ENCODE data around the gene ABL1.

ABL1 gene

GRCh38 chr9:130921989-130922892 lies 87.2 kb downstream of the ABL1 start:
- Histone ChIP-seq H3K27me3 (ENCODE audit: insufficient read depth, low read length) (no peaks in the 10 kb centered on the region; the same call in 1 of the 2 replicates), H3K79me2 (ENCODE audit: insufficient read depth, low read length) (no peaks in the 10 kb centered on the region), H3K4me3 (ENCODE audit: low read depth, low read length, poor library complexity, severe bottlenecking) (no peak overlapping the region), H3F3A (ENCODE audit: insufficient read depth, low read length) (no peaks in the 10 kb centered on the region), H2AFZ (ENCODE audit: low read length) (no peak overlapping the region), H3K9ac (ENCODE audit: low read length) (no peak overlapping the region), H3K36me3 (ENCODE audit: insufficient read depth, low read length) (no peaks in the 10 kb centered on the region), H3K4me2 (ENCODE audit: low read length) (no peak overlapping the region), H3K9me2 (ENCODE audit: low read depth, low read length) (no peaks in the 10 kb centered on the region), H4K20me1 (ENCODE audit: insufficient read depth, low read length) (no peaks in the 10 kb centered on the region), H3K9me3 (ENCODE audit: low read length) (no peaks in the 10 kb centered on the region), H3K27ac (ENCODE audit: low read depth, low read length, poor library complexity, severe bottlenecking) (no peak overlapping the region), H3K4me1 (ENCODE audit: insufficient read depth, low read length, severe bottlenecking) (no peaks in the 10 kb centered on the region)
- TF ChIP-seq CTCF (IDR thresholded peaks at IDR 0.05; ENCODE audit: low read length) = no peak
- TF ChIP-seq EZH2 (IDR thresholded peaks at IDR 0.05; ENCODE audit: borderline replicate concordance, low read length) = no peak

- H3K4me2 ChIP-seq (ENCODE audit: low read length) = no peak overlapping the region
- no peak overlapping the region for H3K9ac ChIP-seq (ENCODE audit: low read length)
- H3K27me3 ChIP-seq (ENCODE audit: insufficient read depth, low read length) = peaks cover 3% of the 10 kb centered on the region; the same call in 1 of the 2 replicates
- H3K79me2 ChIP-seq (ENCODE audit: insufficient read depth, low read length) = no peaks in the 10 kb centered on the region
- H3K9me3 ChIP-seq (ENCODE audit: low read length) = no peaks in the 10 kb centered on the region
- H3K4me1 ChIP-seq (ENCODE audit: insufficient read depth, low read length, severe bottlenecking) = no peaks in the 10 kb centered on the region
- no peak overlapping the region for H3K4me3 ChIP-seq (ENCODE audit: low read depth, low read length, poor library complexity, severe bottlenecking)
- H3K36me3 ChIP-seq (ENCODE audit: insufficient read depth, low read length) = no peaks in the 10 kb centered on the region
- no peak overlapping the region for H3K27ac ChIP-seq (ENCODE audit: low read depth, low read length, poor library complexity, severe bottlenecking)
- TF ChIP-seq CTCF (IDR thresholded peaks at IDR 0.05; ENCODE audit: low read length) (no peak), EZH2 (IDR thresholded peaks at IDR 0.05; ENCODE audit: borderline replicate concordance, low read length) (no peak)
- no peak overlapping the region for H2AFZ ChIP-seq (ENCODE audit: low read length)
- H4K20me1 ChIP-seq (ENCODE audit: insufficient read depth, low read length) = no peaks in the 10 kb centered on the region
- no peaks in the 10 kb centered on the region for H3F3A ChIP-seq (ENCODE audit: insufficient read depth, low read length)
- H3K9me2 ChIP-seq (ENCODE audit: low read depth, low read length) = no peaks in the 10 kb centered on the region
These were observed 88.0 kb downstream of the ABL1 start for GRCh38 chr9:130922893-130923610.

GRCh38 chr9:130923611-130924447 lies 88.8 kb downstream of the ABL1 start:
- Histone ChIP-seq H3K27ac (ENCODE audit: low read depth, low read length, poor library complexity, severe bottlenecking) (no peak overlapping the region), H3K27me3 (ENCODE audit: insufficient read depth, low read length) (peaks cover 7% of the 10 kb centered on the region; the same call in 1 of the 2 replicates), H3K4me1 (ENCODE audit: insufficient read depth, low read length, severe bottlenecking) (no peaks in the 10 kb centered on the region)

More at GRCh38 chr9:130923611-130924447, 88.8 kb downstream of the ABL1 start:
- H3F3A ChIP-seq (ENCODE audit: insufficient read depth, low read length) = no peaks in the 10 kb centered on the region
- H3K4me2 ChIP-seq (ENCODE audit: low read length) = no peak overlapping the region
- no peaks in the 10 kb centered on the region for H3K36me3 ChIP-seq (ENCODE audit: insufficient read depth, low read length)
- H3K79me2 ChIP-seq (ENCODE audit: insufficient read depth, low read length) = no peaks in the 10 kb centered on the region
- no peaks in the 10 kb centered on the region for H4K20me1 ChIP-seq (ENCODE audit: insufficient read depth, low read length)
- no peaks in the 10 kb centered on the region for H3K9me2 ChIP-seq (ENCODE audit: low read depth, low read length)
- no peak overlapping the region for H3K9ac ChIP-seq (ENCODE audit: low read length)
- no peak overlapping the region for H3K4me3 ChIP-seq (ENCODE audit: low read depth, low read length, poor library complexity, severe bottlenecking)
- H3K9me3 ChIP-seq (ENCODE audit: low read length) = no peaks in the 10 kb centered on the region
- TF ChIP-seq CTCF (IDR thresholded peaks at IDR 0.05; ENCODE audit: low read length) (no peak), EZH2 (IDR thresholded peaks at IDR 0.05; ENCODE audit: borderline replicate concordance, low read length) (no peak)
- H2AFZ ChIP-seq (ENCODE audit: low read length) = no peak overlapping the region

Data from OCI-LY1 (cell line).